Measurements from ENCODE around the gene CTDSPL.

- TF ChIP-seq CTCF (IDR thresholded peaks at IDR 0.05), result no peak
- TF ChIP-seq POLR2AphosphoS5 (IDR thresholded peaks at IDR 0.05), result no peak
- TF ChIP-seq POLR2A (IDR thresholded peaks at IDR 0.05), result no peak
- TF ChIP-seq EP300 (IDR thresholded peaks at IDR 0.05), result no peak
Measured at GRCh38 chr3:37852771-37853170, 8.9 kb upstream of the CTDSPL start.

Measured in sigmoid colon (tissue), 4 donors.